HG02642 (cell line): ENCODE measurements around the gene CCL4.

Experiments
- ATAC-seq: cut with Tn5 transposase; IDR thresholded peaks from one replicate; pipeline ENCODE4 v1.9.1; 2021; ENCODE audit warnings: mild to moderate bottlenecking; ENCODE audit not compliant: unreplicated experiment, poor library complexity

Gene CCL4

GRCh38 chr17:36136439-36136838 is 32.8 kb downstream of the CCL4 start:
- ATAC-seq = no peak

GRCh38 chr17:36142235-36142634 is 38.6 kb downstream of the CCL4 start:
- ATAC-seq = no peak

DNA sequence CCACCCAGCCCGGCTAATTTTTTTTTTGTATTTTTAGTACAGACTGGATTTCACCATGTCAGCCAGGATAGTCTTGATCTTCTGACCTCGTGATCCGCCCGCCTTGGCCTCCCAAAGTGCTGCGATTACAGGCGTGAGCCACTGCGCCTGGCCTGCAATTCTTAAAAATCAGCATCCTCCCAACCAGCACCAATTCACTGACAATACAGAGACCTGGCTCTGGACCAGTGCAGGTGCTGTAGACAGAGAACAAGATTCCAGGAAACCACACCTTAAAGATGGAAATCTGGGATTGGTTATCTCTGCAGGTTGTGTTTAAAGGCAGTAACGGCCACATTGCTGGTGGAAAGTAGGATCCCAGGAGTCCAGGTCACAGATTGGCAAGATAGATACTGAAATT is 39.2 kb downstream of the CCL4 start:
- ATAC-seq = no peak

GRCh38 chr17:36144014-36144413 is 40.4 kb downstream of the CCL4 start:
- ATAC-seq = no peak

- no peak for ATAC-seq
These were observed 41.5 kb downstream of the CCL4 start for GRCh38 chr17:36144981-36145729.

DNA sequence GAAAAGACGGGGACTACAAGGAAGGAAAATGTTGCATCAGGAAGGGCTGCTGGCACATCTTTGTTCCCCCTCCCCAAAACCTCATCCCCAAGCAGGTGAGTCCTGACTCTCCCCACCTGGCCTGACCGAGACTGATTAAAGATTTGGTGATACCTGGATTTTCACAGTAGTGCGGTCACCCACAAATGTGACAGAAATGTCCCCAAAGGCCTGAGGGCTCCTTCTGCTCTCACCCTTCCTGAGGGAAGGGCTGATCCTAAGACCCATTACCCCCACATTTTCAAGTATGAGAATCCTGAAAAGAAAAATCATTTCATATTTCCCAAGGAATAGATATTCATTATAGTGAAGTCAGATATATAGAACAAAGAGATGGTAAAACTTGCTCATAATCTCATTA is 44.0 kb downstream of the CCL4 start:
- ATAC-seq = no peak

GRCh38 chr17:36148559-36149295 is 45.1 kb downstream of the CCL4 start:
- peak; percentile 72 for ATAC-seq

DNA sequence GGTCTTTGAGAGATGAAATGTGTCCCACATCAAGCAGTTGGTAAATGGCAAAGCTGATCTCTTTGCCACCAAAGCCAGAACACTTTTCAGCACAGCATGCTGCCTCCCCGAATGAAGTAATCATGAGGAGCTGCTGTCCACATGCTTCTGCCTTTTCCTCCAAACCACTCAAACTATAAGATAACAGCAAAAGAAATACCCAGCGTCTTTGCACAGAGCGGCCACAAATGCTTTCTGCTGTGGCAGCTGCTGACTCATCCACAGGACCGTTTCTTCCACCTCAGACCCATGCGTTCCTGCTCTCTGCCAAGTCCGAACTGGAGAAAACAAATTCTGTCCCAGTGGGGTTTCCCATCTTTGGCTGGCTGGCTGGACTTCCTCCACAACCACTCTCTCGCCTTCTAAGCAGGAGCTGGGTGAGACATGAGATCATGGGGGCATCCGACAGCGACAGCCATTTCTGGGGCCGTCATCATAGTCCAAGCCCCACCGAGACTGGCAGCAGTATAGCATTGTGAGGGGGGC is 45.7 kb downstream of the CCL4 start:
- ATAC-seq = peak; percentile 21

GRCh38 chr17:36151891-36152638 is 48.4 kb downstream of the CCL4 start:
- no peak for ATAC-seq

GRCh38 chr17:36152639-36153120 is 49.1 kb downstream of the CCL4 start:
- no peak for ATAC-seq

DNA sequence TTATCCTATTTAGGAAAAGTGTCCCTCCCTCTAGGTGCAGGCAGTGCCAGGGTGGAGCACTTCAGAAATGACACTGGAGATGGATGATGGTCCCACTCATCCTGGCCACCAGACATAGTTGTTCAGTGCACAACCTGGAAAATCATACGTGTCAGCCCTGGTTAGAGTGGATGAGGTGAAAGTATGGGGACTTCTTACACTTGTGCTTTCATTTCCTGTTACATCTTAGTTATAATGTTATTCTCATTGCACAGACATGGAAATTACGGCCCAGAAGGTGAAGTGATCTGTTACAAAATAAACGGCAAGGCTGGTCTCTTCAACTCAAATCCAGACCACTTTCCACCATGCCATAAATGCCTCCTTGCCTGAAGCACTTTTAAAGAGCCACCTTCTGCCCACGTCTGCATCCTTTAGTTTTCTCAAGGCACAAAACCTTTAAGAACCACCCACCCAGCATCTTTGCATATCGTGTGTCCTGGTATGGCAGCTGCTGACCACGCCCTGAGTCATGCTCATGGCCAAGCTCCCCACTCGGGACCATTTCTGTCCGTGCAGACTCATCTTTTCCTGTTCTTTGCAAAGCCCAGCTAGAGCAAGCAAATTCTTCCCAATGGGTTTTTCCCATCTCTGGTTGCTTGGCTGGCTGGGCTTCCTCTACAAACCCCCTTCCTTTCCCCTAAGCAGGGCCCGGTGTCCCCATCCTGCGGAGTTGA is 50.4 kb downstream of the CCL4 start:
- ATAC-seq = no peak
